Measurements from ENCODE around the gene ADIG.

ADIG gene

GRCh38 chr20:38581013-38581412 lies at the start of gene ADIG:
Gene ADIG (plus strand): TSS chr20:38581197. CDS start chr20:38581251, 54 bp downstream.
- in situ Hi-C loops (cut with MboI; ENCODE audit: low pct_unique_long_range_greater_than_20kb, low sequenced_read_pairs), result no loop called here
- DNase-seq, result no peak

GRCh38 chr20:38534756-38535155 lies 46.2 kb upstream of the ADIG start:
- in situ Hi-C loops (cut with MboI; ENCODE audit: low pct_unique_long_range_greater_than_20kb, low sequenced_read_pairs), result no loop called here
- DNase-seq, result no peak

- in situ Hi-C loops (cut with MboI; ENCODE audit: low pct_unique_long_range_greater_than_20kb, low sequenced_read_pairs), result no loop called here
- peak; percentile 3 for DNase-seq
Measured at GRCh38 chr20:38536310-38536709, 44.7 kb upstream of the ADIG start.

GRCh38 chr20:38537176-38537575 lies 43.8 kb upstream of the ADIG start:
- DNase-seq, result no peak
- in situ Hi-C loops (cut with MboI; ENCODE audit: low pct_unique_long_range_greater_than_20kb, low sequenced_read_pairs), result no loop called here

- no peak for DNase-seq
- in situ Hi-C loops (cut with MboI; ENCODE audit: low pct_unique_long_range_greater_than_20kb, low sequenced_read_pairs), result no loop called here
Measured at GRCh38 chr20:38538789-38539188, 42.2 kb upstream of the ADIG start.

GRCh38 chr20:38543014-38543906 lies 37.7 kb upstream of the ADIG start:
- in situ Hi-C loops (cut with MboI; ENCODE audit: low pct_unique_long_range_greater_than_20kb, low sequenced_read_pairs), result no loop called here
- no peak for DNase-seq

- in situ Hi-C loops (cut with MboI; ENCODE audit: low pct_unique_long_range_greater_than_20kb, low sequenced_read_pairs), result no loop called here
- DNase-seq, result no peak
Measured at GRCh38 chr20:38545771-38546170, 35.2 kb upstream of the ADIG start.

- DNase-seq, result no peak
- in situ Hi-C loops (cut with MboI; ENCODE audit: low pct_unique_long_range_greater_than_20kb, low sequenced_read_pairs), result no loop called here
Measured at GRCh38 chr20:38547288-38548085, 33.5 kb upstream of the ADIG start.

- in situ Hi-C loops (cut with MboI; ENCODE audit: low pct_unique_long_range_greater_than_20kb, low sequenced_read_pairs), result no loop called here
- DNase-seq, result no peak
Measured at GRCh38 chr20:38548356-38549083, 32.5 kb upstream of the ADIG start.

GRCh38 chr20:38550274-38550673 lies 30.7 kb upstream of the ADIG start:
- in situ Hi-C loops (cut with MboI; ENCODE audit: low pct_unique_long_range_greater_than_20kb, low sequenced_read_pairs), result no loop called here
- DNase-seq, result peak; percentile 15

- in situ Hi-C loops (cut with MboI; ENCODE audit: low pct_unique_long_range_greater_than_20kb, low sequenced_read_pairs), result no loop called here
- no peak for DNase-seq
Measured at GRCh38 chr20:38551056-38551626, 29.9 kb upstream of the ADIG start.

- in situ Hi-C loops (cut with MboI; ENCODE audit: low pct_unique_long_range_greater_than_20kb, low sequenced_read_pairs), result no loop called here
- no peak for DNase-seq
Measured at GRCh38 chr20:38554986-38555385, 26.0 kb upstream of the ADIG start.

GRCh38 chr20:38555395-38555794 lies 25.6 kb upstream of the ADIG start:
- no peak for DNase-seq
- in situ Hi-C loops (cut with MboI; ENCODE audit: low pct_unique_long_range_greater_than_20kb, low sequenced_read_pairs), result no loop called here

- in situ Hi-C loops (cut with MboI; ENCODE audit: low pct_unique_long_range_greater_than_20kb, low sequenced_read_pairs), result no loop called here
- no peak for DNase-seq
Measured at GRCh38 chr20:38557174-38557573, 23.8 kb upstream of the ADIG start.

- in situ Hi-C loops (cut with MboI; ENCODE audit: low pct_unique_long_range_greater_than_20kb, low sequenced_read_pairs), result no loop called here
Measured at GRCh38 chr20:38558596-38559360, 22.2 kb upstream of the ADIG start.

GRCh38 chr20:38559764-38560163 lies 21.2 kb upstream of the ADIG start:
- in situ Hi-C loops (cut with MboI; ENCODE audit: low pct_unique_long_range_greater_than_20kb, low sequenced_read_pairs), result no loop called here
- DNase-seq, result no peak

More at GRCh38 chr20:38558596-38559360, 22.2 kb upstream of the ADIG start:
- no peak for DNase-seq

GRCh38 chr20:38563802-38564431 lies 17.1 kb upstream of the ADIG start:
- in situ Hi-C loops (cut with MboI; ENCODE audit: low pct_unique_long_range_greater_than_20kb, low sequenced_read_pairs), result no loop called here
- DNase-seq, result no peak

GRCh38 chr20:38564680-38565079 lies 16.3 kb upstream of the ADIG start:
- in situ Hi-C loops (cut with MboI; ENCODE audit: low pct_unique_long_range_greater_than_20kb, low sequenced_read_pairs), result no loop called here
- no peak for DNase-seq
